ENCODE results near the gene HSD17B12. TPM values are rescaled to one million over a fixed set of nuclear protein-coding genes. Genes with fewer than 3 reads are reported as not detected.

The HSD17B12 gene
- total and polyA plus RNA-seq, 11 donors: 40.5 to 114 (median 70.0) TPM

GRCh38 chr11:43880640-43881159 lies 200.2 kb downstream of the HSD17B12 start, which contains the start of gene ALKBH3:
ALKBH3 (plus strand) TSS chr11:43880831; CDS start chr11:43882653, 1,822 bp downstream.
- DNase-seq (peak; percentile 92 to 95 (median 94)), ATAC-seq (peak; percentile 97 to 100 (median 100))
- TF ChIP-seq, protein P1, sequence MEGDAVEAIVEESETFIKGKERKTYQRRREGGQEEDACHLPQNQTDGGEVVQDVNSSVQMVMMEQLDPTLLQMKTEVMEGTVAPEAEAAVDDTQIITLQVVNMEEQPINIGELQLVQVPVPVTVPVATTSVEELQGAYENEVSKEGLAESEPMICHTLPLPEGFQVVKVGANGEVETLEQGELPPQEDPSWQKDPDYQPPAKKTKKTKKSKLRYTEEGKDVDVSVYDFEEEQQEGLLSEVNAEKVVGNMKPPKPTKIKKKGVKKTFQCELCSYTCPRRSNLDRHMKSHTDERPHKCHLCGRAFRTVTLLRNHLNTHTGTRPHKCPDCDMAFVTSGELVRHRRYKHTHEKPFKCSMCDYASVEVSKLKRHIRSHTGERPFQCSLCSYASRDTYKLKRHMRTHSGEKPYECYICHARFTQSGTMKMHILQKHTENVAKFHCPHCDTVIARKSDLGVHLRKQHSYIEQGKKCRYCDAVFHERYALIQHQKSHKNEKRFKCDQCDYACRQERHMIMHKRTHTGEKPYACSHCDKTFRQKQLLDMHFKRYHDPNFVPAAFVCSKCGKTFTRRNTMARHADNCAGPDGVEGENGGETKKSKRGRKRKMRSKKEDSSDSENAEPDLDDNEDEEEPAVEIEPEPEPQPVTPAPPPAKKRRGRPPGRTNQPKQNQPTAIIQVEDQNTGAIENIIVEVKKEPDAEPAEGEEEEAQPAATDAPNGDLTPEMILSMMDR (IDR thresholded peaks at IDR 0.05): peak in 3 of 12 donors; percentile 12 to 25 (median 14)
- peak in 1 of 2 donors; percentile 59 for TF ChIP-seq POLR2A (IDR thresholded peaks at IDR 0.05)
- H3K9me3 ChIP-seq: no peaks in the 10 kb centered on the region
- intact Hi-C loops (cut with DNase I): no loop called here
- H3K36me3 ChIP-seq: peaks cover 0 to 35% (median 32%) of the 10 kb centered on the region in 9 donors
- 0 to 2% (median 0%) methylated on average over 25 to 36 of the region's 36 CpGs for WGBS, 4 donors
- peak within 1 kb of the TSS; percentile 53 to 98 (median 90) for H3K4me3 ChIP-seq
- H3K4me1 ChIP-seq: peaks cover 4 to 20% (median 15%) of the 10 kb centered on the region in 12 donors
- peak within 1 kb of the TSS in 11 of 12 donors; percentile 29 to 84 (median 73) for H3K27ac ChIP-seq
- H3K27me3 ChIP-seq: peaks cover 0 to 25% (median 5%) of the 10 kb centered on the region in 9 donors

DNA sequence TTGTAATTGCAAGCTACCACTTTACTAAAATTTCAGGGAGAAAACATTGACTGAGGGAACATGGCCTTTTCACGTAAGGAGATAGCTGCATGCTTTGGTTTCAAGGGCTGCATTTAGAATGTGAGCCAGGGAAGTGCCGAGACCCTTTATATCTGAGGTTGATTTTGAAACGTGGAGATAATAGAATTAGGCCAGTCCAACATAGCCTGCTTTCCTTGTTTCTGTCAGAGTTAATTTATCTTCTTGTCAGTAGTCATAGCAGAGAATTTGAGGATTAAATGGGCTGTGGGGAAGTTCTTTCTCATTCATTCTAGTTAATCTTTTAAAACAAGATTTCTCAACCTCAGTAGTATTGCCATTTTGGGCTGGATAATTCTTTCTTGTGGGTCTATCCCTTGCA lies 212.3 kb downstream of the HSD17B12 start:
- Histone ChIP-seq H3K27ac (peak overlapping the region in 1 of 12 donors; percentile 7), H3K36me3 (peaks cover 3 to 100% (median 95%) of the 10 kb centered on the region in 9 donors), H3K9me3 (no peaks in the 10 kb centered on the region), H3K4me3 (no peak overlapping the region), H3K27me3 (no peaks in the 10 kb centered on the region), H3K4me1 (no peaks in the 10 kb centered on the region)
- no peak for ATAC-seq
- intact Hi-C loops (cut with DNase I): loop anchor here in 4 of 10 donors (5.0 to 10.0 kb wide), 3 partner anchors 49 to 58 kb away; partner anchors contain the start of gene C11orf96 (in 3 of the 4)
- no peak for TF ChIP-seq POLR2A (IDR thresholded peaks at IDR 0.05)
- TF ChIP-seq, protein P1 (IDR thresholded peaks at IDR 0.05): no peak
- no peak for DNase-seq
- 35 to 46% (median 39%) methylated on average over 3 of the region's 3 CpGs for WGBS, 4 donors

- TF ChIP-seq, protein P1 (IDR thresholded peaks at IDR 0.05): no peak
- no peak for TF ChIP-seq POLR2A (IDR thresholded peaks at IDR 0.05)
Observed at GRCh38 chr11:43894546-43894945, 214.0 kb downstream of the HSD17B12 start.

DNA sequence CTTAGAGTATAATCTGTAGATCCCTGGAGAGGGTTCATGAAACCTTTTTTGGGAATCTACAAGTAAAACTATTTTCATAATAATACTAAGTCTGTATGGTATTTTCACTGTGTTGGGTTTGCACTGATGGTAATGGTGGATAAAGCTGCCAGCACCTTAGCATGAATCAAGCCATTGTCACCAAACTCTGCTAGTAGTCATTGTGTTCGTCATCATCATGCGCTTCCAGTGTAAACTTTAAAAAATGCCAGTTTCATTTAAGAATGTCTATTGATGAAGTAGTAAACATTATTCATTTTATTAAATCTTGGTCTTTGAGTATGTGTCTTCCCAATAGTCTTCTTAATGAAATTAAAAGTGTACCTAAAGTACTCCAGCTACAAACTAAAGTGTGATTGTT lies 215.1 kb downstream of the HSD17B12 start:
- WGBS, 4 donors: 92 to 98% (median 96%) methylated on average over 2 of the region's 2 CpGs
- no peak for DNase-seq
- no peaks in the 10 kb centered on the region for H3K9me3 ChIP-seq
- no peaks in the 10 kb centered on the region for H3K27me3 ChIP-seq
- no peaks in the 10 kb centered on the region for H3K4me1 ChIP-seq
- intact Hi-C loops (cut with DNase I): loop anchor here in 3 of 10 donors (5.0 to 10.0 kb wide), 3 partner anchors 42 to 61 kb away; partner anchors contain the start of gene C11orf96 (in 1 of the 3)
- no peak for ATAC-seq
- H3K36me3 ChIP-seq: peaks cover 3 to 100% (median 91%) of the 10 kb centered on the region in 9 donors
- no peak for TF ChIP-seq POLR2A (IDR thresholded peaks at IDR 0.05)
- TF ChIP-seq, protein P1 (IDR thresholded peaks at IDR 0.05): no peak
- H3K27ac ChIP-seq: no peak overlapping the region
- no peak overlapping the region for H3K4me3 ChIP-seq

More at GRCh38 chr11:43894546-43894945, 214.0 kb downstream of the HSD17B12 start:
- no peak for ATAC-seq
- Histone ChIP-seq H3K4me1 (no peaks in the 10 kb centered on the region), H3K4me3 (no peak overlapping the region), H3K36me3 (peaks cover 3 to 100% (median 98%) of the 10 kb centered on the region in 9 donors), H3K27me3 (no peaks in the 10 kb centered on the region), H3K9me3 (no peaks in the 10 kb centered on the region), H3K27ac (no peak overlapping the region)
- no peak for DNase-seq
- intact Hi-C loops (cut with DNase I): loop anchor here in 4 of 10 donors (5.0 to 10.0 kb wide), 3 partner anchors 48 to 60 kb away; partner anchors contain the start of gene C11orf96 (in 3 of the 4)
- WGBS, 4 donors: 65 to 91% (median 88%) methylated on average over 2 of the region's 2 CpGs
